DND-41 (cell line): ENCODE data around the gene VAMP7.
"Not testable (repeated sequence)": the region's sequence is repeated elsewhere in the genome, so short reads cannot be mapped to it uniquely, and the experiment has no call there.

Source experiments
- ATAC-seq: fragments of 200-7000 bp; cut with Tn5 transposase; 3 replicates; pipeline ENCODE4 v1.9.1; 2021; ENCODE audit warnings: low read depth; ENCODE audit not compliant: insufficient read depth
- DNase-seq: peaks from one replicate; pipeline ENCODE4 v3.0.0-alpha.2; 2020
- H2AFZ ChIP-seq: 2 replicates; pipeline ENCODE4 v1.6.0; 2012; ENCODE audit warnings: low read depth, low read length
- H3K27ac ChIP-seq: 2 replicates; pipeline ENCODE4 v1.5.1; 2012; ENCODE audit warnings: low read length, inconsistent platforms
- H3K27me3 ChIP-seq: fragments of 200-600 bp; sonication (generic); 2 replicates; pipeline ENCODE4 v1.6.0; 2012; ENCODE audit warnings: low read length, mild to moderate bottlenecking, inconsistent platforms; ENCODE audit not compliant: insufficient read depth, poor library complexity
- H3K36me3 ChIP-seq: 2 replicates; pipeline ENCODE4 v1.5.1; 2012; ENCODE audit warnings: low read length, inconsistent platforms; ENCODE audit not compliant: insufficient read depth
- H3K4me1 ChIP-seq: 2 replicates; pipeline ENCODE4 v1.5.1; 2012; ENCODE audit warnings: mild to moderate bottlenecking, low read length; ENCODE audit not compliant: insufficient read depth
- H3K4me2 ChIP-seq: 2 replicates; pipeline ENCODE4 v1.6.0; 2012; ENCODE audit warnings: mild to moderate bottlenecking, moderate library complexity, low read length, inconsistent platforms; ENCODE audit not compliant: insufficient read depth
- H3K4me3 ChIP-seq, 2 experiments: fragments of 200-600 bp in 1 of 2; shearing (Covaris generic) in 1 of 2; 2 replicates each; pipeline ENCODE4 v1.5.1; 2012 to 2016; ENCODE audit warnings: inconsistent platforms in 2 of 2, low read length in 2 of 2, mild to moderate bottlenecking in 2 of 2, low read depth in 1 of 2, moderate library complexity in 1 of 2
- H3K79me2 ChIP-seq: 2 replicates; pipeline ENCODE4 v1.6.0; 2012; ENCODE audit warnings: low read length, inconsistent platforms; ENCODE audit not compliant: insufficient read depth
- H3K9ac ChIP-seq: 2 replicates; pipeline ENCODE4 v1.6.0; 2012; ENCODE audit warnings: low read depth, mild to moderate bottlenecking, inconsistent platforms, low read length, moderate library complexity
- H3K9me3 ChIP-seq: 2 replicates; pipeline ENCODE4 v1.5.1; 2012; ENCODE audit warnings: low read length, moderate library complexity, mild to moderate bottlenecking, inconsistent platforms; ENCODE audit not compliant: insufficient read depth, severe bottlenecking
- H4K20me1 ChIP-seq: 2 replicates; pipeline ENCODE4 v1.6.0; 2012; ENCODE audit warnings: low read length; ENCODE audit not compliant: insufficient read depth
- EZH2 ChIP-seq: IDR thresholded peaks from 3 replicates; pipeline ENCODE4 v1.6.1; 2012; ENCODE audit warnings: borderline replicate concordance, low read depth, mild to moderate bottlenecking, moderate library complexity, low read length, inconsistent platforms; ENCODE audit not compliant: severe bottlenecking
- TF ChIP-seq, protein P1 (sequence below): IDR thresholded peaks from 2 replicates; pipeline ENCODE4 v1.5.1; 2012; ENCODE audit warnings: borderline replicate concordance, low read length, moderate library complexity, mild to moderate bottlenecking; ENCODE audit not compliant: poor library complexity, severe bottlenecking; ENCODE audit errors: extremely low read depth

VAMP7 gene

DNA sequence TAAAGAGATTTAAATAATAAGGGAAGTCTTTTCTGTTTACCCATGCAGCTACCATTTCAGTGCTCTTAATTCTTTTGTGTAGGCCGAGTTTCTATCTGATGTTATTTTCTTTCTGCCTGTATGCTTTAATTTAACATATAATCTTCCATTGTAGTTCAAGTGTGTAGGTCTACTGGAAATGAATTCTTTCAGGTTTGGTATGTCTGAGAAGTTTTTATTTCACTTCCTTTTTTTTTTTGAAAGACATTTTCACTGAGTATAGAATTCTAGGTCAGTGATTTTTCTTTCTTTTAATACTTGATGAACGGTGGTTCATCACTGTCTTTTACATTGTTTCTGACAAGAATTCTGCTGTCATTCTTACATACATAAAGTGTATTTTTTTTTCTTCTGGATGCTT is 42.1 kb downstream of the VAMP7 start:
- H2AFZ ChIP-seq = no peak overlapping the region
- H3K4me1 ChIP-seq = no peaks in the 10 kb centered on the region
- TF ChIP-seq, protein P1, sequence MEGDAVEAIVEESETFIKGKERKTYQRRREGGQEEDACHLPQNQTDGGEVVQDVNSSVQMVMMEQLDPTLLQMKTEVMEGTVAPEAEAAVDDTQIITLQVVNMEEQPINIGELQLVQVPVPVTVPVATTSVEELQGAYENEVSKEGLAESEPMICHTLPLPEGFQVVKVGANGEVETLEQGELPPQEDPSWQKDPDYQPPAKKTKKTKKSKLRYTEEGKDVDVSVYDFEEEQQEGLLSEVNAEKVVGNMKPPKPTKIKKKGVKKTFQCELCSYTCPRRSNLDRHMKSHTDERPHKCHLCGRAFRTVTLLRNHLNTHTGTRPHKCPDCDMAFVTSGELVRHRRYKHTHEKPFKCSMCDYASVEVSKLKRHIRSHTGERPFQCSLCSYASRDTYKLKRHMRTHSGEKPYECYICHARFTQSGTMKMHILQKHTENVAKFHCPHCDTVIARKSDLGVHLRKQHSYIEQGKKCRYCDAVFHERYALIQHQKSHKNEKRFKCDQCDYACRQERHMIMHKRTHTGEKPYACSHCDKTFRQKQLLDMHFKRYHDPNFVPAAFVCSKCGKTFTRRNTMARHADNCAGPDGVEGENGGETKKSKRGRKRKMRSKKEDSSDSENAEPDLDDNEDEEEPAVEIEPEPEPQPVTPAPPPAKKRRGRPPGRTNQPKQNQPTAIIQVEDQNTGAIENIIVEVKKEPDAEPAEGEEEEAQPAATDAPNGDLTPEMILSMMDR = no peak
- no peak for TF ChIP-seq EZH2
- H3K9me3 ChIP-seq = peaks cover 2% of the 10 kb centered on the region
- DNase-seq (no peak), ATAC-seq (no peak)
- no peak overlapping the region for H3K9ac ChIP-seq
- H3K27ac ChIP-seq = no peak overlapping the region
- peaks cover 30% of the 10 kb centered on the region; the same call in 1 of the 2 replicates for H3K36me3 ChIP-seq
- H3K27me3 ChIP-seq = no peaks in the 10 kb centered on the region
- no peaks in the 10 kb centered on the region for H3K79me2 ChIP-seq
- no peaks in the 10 kb centered on the region for H4K20me1 ChIP-seq
- H3K4me2 ChIP-seq = no peak overlapping the region
- no peak overlapping the region for H3K4me3 ChIP-seq

DNA sequence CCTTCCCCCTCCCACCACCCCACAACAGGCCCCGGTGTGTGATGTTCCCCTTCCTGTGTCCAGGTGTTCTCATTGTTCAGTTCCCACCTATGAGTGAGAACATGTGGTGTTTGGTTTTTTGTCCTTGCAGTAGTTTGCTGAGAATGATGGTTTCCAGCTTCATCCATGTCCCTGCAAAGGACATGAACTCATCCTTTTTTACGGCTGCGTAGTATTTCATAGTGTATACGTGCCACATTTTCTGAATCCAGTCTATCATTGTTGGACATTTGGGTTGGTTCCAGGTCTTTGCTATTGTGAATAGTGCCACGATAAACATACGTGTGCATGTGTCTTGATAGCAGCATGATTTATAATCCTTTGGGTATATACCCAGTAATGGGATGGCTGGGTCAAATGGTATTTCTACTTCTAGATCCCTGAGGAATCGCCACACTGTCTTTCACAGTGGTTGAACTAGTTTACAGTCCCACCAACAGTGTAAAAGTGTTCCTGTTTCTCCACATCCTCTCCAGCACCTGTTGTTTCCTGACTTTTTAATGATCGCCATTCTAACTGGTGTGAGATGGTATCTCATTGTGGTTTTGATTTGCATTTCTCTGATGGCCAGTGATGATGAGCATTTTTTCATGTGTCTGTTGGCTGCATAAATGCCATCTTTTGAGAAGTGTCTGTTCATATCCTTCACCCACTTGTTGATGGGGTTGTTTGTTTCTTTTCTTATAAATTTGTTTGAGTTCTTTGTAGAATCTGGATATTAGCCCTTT is 49.9 kb downstream of the VAMP7 start:
- H2AFZ ChIP-seq, H3K27ac ChIP-seq, DNase-seq, H3K4me3 ChIP-seq, H3K79me2 ChIP-seq, H3K27me3 ChIP-seq, H3K4me2 ChIP-seq, H3K9ac ChIP-seq, H4K20me1 ChIP-seq, ATAC-seq, H3K4me1 ChIP-seq: not testable (repeated sequence)
- peaks cover 14% of the 10 kb centered on the region for H3K9me3 ChIP-seq
- peaks cover 19% of the 10 kb centered on the region; the same call in 1 of the 2 replicates for H3K36me3 ChIP-seq

DNA sequence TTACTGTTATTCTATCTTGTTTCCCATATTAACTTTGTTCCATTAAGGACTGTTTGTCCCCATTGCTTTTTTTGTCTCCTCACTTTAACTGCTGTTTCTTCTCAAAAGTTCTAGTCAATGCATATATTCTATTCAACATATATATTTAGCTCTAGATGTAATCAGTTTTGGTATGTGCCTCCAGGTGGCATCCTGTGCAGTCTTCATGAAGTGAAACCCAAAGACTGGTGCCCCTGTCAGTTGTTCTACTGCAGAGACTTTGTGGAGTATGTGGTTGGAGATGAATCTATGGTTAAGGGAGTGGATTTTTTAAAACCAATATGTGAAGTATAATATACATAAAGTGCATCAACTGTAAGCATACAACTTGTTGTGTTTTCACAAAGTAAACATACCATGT is 57.0 kb downstream of the VAMP7 start:
- Histone ChIP-seq H3K4me3 (no peak overlapping the region), H2AFZ (no peak overlapping the region), H3K4me1 (no peaks in the 10 kb centered on the region), H3K36me3 (peaks cover 3% of the 10 kb centered on the region; the same call in 1 of the 2 replicates), H3K9me3 (no peaks in the 10 kb centered on the region), H3K9ac (no peak overlapping the region), H3K27me3 (no peaks in the 10 kb centered on the region), H4K20me1 (no peaks in the 10 kb centered on the region), H3K4me2 (no peak overlapping the region), H3K79me2 (no peaks in the 10 kb centered on the region), H3K27ac (no peak overlapping the region)
- ATAC-seq (no peak), DNase-seq (no peak)
- TF ChIP-seq EZH2 = no peak
- TF ChIP-seq, protein P1 = no peak

DNA sequence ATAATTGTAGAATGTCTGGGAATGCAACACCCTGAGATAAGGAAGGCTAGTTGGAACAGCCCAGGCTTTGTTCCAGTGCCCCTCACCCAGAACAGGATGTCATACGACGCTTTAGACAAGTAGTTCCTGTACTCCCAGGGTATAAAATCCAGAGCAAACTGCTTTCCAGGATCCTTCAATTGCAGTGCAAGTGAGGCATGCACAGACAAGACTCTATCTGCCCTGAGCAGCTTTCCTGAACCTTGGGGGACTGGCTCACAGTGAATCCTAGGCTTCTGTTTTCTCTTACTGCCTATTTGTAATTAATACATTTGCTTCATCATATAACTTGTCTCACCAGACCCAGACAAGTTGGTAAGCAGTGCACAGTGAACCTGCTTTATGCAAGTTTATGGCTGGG is 68.0 kb downstream of the VAMP7 start:
- H3K27me3 ChIP-seq = no peaks in the 10 kb centered on the region
- ATAC-seq (no peak), DNase-seq (no peak)

More for the DNA sequence above, 68.0 kb downstream of the VAMP7 start:
- no peak overlapping the region for H3K4me3 ChIP-seq
- H3K4me1 ChIP-seq = no peaks in the 10 kb centered on the region
- no peak overlapping the region for H3K4me2 ChIP-seq
- H3K79me2 ChIP-seq = no peaks in the 10 kb centered on the region
- no peak overlapping the region for H3K9ac ChIP-seq
- H3K36me3 ChIP-seq = peaks cover 13% of the 10 kb centered on the region; the same call in 1 of the 2 replicates
- TF ChIP-seq EZH2 = no peak
- TF ChIP-seq, protein P1 = no peak
- no peaks in the 10 kb centered on the region for H3K9me3 ChIP-seq
- H3K27ac ChIP-seq = no peak overlapping the region
- H2AFZ ChIP-seq = no peak overlapping the region
- H4K20me1 ChIP-seq = no peaks in the 10 kb centered on the region
